SK-N-SH (cell line): ENCODE data around the gene REPS2.

Experiments
- CTCF ChIP-seq: fragments of 200-600 bp; sonication (generic); IDR thresholded peaks from 2 replicates; pipeline ENCODE4 v1.6.1; 2017; ENCODE audit warnings: antibody characterized with exemption, mild to moderate bottlenecking, moderate library complexity
- EP300 ChIP-seq, 2 experiments: IDR thresholded peaks; 2 replicates each; pipeline versions ENCODE4 v1.4.0 to v1.6.1; 2012; ENCODE audit warnings: borderline replicate concordance in 1 of 2, low read depth in 1 of 2, low read length in 1 of 2
- FOXM1 ChIP-seq: IDR thresholded peaks from 2 replicates; pipeline ENCODE4 v1.4.0; 2012; ENCODE audit warnings: low read depth, mild to moderate bottlenecking
- GABPA ChIP-seq: IDR thresholded peaks from 2 replicates; pipeline ENCODE4 v1.4.0; 2012; ENCODE audit warnings: low read depth, mild to moderate bottlenecking
- GATA2 ChIP-seq: sonication (generic); formaldehyde crosslinking; IDR thresholded peaks from 2 replicates; pipeline ENCODE4 v1.5.0; 2020; ENCODE audit warnings: mild to moderate bottlenecking, missing genetic modification reagents
- IRF3 ChIP-seq: fragments of 150-350 bp; IDR thresholded peaks from 2 replicates; pipeline ENCODE4 v1.6.1; 2016; ENCODE audit warnings: mild to moderate bottlenecking, low read depth, low read length
- JUND ChIP-seq: IDR thresholded peaks from 2 replicates; pipeline ENCODE4 v1.4.0; 2012
- MAX ChIP-seq: IDR thresholded peaks from 2 replicates; pipeline ENCODE4 v1.4.0; 2012; ENCODE audit warnings: low read depth
- RFX5 ChIP-seq: IDR thresholded peaks from 2 replicates; pipeline ENCODE4 v1.6.1; 2012; ENCODE audit warnings: mild to moderate bottlenecking, improper control_type of control experiment, low read length
- TCF12 ChIP-seq: IDR thresholded peaks from 2 replicates; pipeline ENCODE4 v1.4.0; 2012
- YY1 ChIP-seq: IDR thresholded peaks from 2 replicates; pipeline ENCODE4 v1.4.0; 2012; ENCODE audit warnings: low read depth, mild to moderate bottlenecking

GRCh38 chrX:16930392-16930791 is 16.1 kb upstream of the REPS2 start:
- no peak for TF ChIP-seq CTCF
- TF ChIP-seq EP300 (IDR thresholded peaks at IDR 0.05; ENCODE audit: borderline replicate concordance in 1 of 2, low read depth in 1 of 2, low read length in 1 of 2), result no peak
- no peak for TF ChIP-seq IRF3
- no peak for TF ChIP-seq JUND
- no peak for TF ChIP-seq GATA2 (CRISPR knock-in tag)
- TF ChIP-seq MAX, result no peak
- no peak for TF ChIP-seq RFX5
- no peak for TF ChIP-seq TCF12
- TF ChIP-seq YY1, result no peak
- no peak for TF ChIP-seq FOXM1
- TF ChIP-seq GABPA, result no peak
